WERI-Rb-1 (cell line): ENCODE data around the gene TTN.
"Not testable (repeated sequence)": the region's sequence is repeated elsewhere in the genome, so short reads cannot be mapped to it uniquely, and the experiment has no call there.

ENCODE experiments used
- DNase-seq: peaks from one replicate; pipeline ENCODE4 v3.0.0-alpha.2; 2020
- H3K27ac ChIP-seq: fragments of 250-450 bp; sonication (Bioruptor Pico); 2 replicates; pipeline ENCODE4 v1.5.1; 2020; ENCODE audit warnings: mild to moderate bottlenecking, moderate library complexity
- H3K27me3 ChIP-seq: fragments of 250-450 bp; sonication (Bioruptor Pico); 2 replicates; pipeline ENCODE4 v1.5.1; 2021; ENCODE audit warnings: mild to moderate bottlenecking, low read depth, moderate library complexity; ENCODE audit not compliant: insufficient read depth, severe bottlenecking
- H3K36me3 ChIP-seq: fragments of 250-450 bp; sonication (Bioruptor Pico); 2 replicates; pipeline ENCODE4 v1.5.1; 2020; ENCODE audit warnings: mild to moderate bottlenecking, moderate library complexity
- H3K4me3 ChIP-seq: 2 replicates; pipeline ENCODE4 v1.5.1; 2011; ENCODE audit warnings: low read depth, mild to moderate bottlenecking, control low read depth, low read length
- H3K9me3 ChIP-seq: fragments of 250-450 bp; sonication (Bioruptor Pico); 2 replicates; pipeline ENCODE4 v1.5.1; 2021; ENCODE audit warnings: mild to moderate bottlenecking, moderate library complexity; ENCODE audit not compliant: severe bottlenecking
- CTCF ChIP-seq: IDR thresholded peaks from 2 replicates; pipeline ENCODE4 v1.5.1; 2011; ENCODE audit warnings: low read depth, mild to moderate bottlenecking, control low read depth, inconsistent platforms, low read length

The TTN gene

GRCh38 chr2:178679891-178680290, 127.3 kb downstream of the TTN start:
- Histone ChIP-seq H3K4me3 (no peak overlapping the region), H3K27ac (no peak overlapping the region), H3K27me3 (no peaks in the 10 kb centered on the region), H3K36me3 (peaks cover 17% of the 10 kb centered on the region), H3K9me3 (no peaks in the 10 kb centered on the region)
- no peak for TF ChIP-seq CTCF
- DNase-seq: no peak

GRCh38 chr2:178677599-178677998, 129.6 kb downstream of the TTN start:
- no peak for DNase-seq
- Histone ChIP-seq H3K27me3 (no peaks in the 10 kb centered on the region), H3K4me3 (no peak overlapping the region), H3K9me3 (no peaks in the 10 kb centered on the region), H3K27ac (no peak overlapping the region), H3K36me3 (peaks cover 13% of the 10 kb centered on the region)
- no peak for TF ChIP-seq CTCF

- no peaks in the 10 kb centered on the region for H3K27me3 ChIP-seq
- no peak overlapping the region for H3K4me3 ChIP-seq
- TF ChIP-seq CTCF: no peak
- H3K36me3 ChIP-seq: peaks cover 15% of the 10 kb centered on the region
- no peak for DNase-seq
- no peaks in the 10 kb centered on the region for H3K9me3 ChIP-seq
- H3K27ac ChIP-seq: no peak overlapping the region
Measured at GRCh38 chr2:178676046-178676445, 131.2 kb downstream of the TTN start.

GRCh38 chr2:178674122-178674521, 133.1 kb downstream of the TTN start:
- Histone ChIP-seq H3K4me3 (no peak overlapping the region), H3K36me3 (peaks cover 12% of the 10 kb centered on the region; the same call in 1 of the 2 replicates), H3K27me3 (no peaks in the 10 kb centered on the region), H3K27ac (no peak overlapping the region), H3K9me3 (no peaks in the 10 kb centered on the region)
- DNase-seq: no peak
- TF ChIP-seq CTCF: no peak

- no peak for DNase-seq
- no peak for TF ChIP-seq CTCF
Measured at GRCh38 chr2:178666458-178666857, 140.8 kb downstream of the TTN start.

GRCh38 chr2:178658480-178658879, 148.7 kb downstream of the TTN start:
- not testable (repeated sequence) for H3K36me3 ChIP-seq, DNase-seq, H3K4me3 ChIP-seq, H3K9me3 ChIP-seq, H3K27ac ChIP-seq, H3K27me3 ChIP-seq

More at GRCh38 chr2:178666458-178666857, 140.8 kb downstream of the TTN start:
- Histone ChIP-seq H3K9me3 (no peaks in the 10 kb centered on the region), H3K27ac (no peak overlapping the region), H3K36me3 (peaks cover 2% of the 10 kb centered on the region; the same call in 1 of the 2 replicates), H3K27me3 (no peaks in the 10 kb centered on the region), H3K4me3 (no peak overlapping the region)
